ENCODE results near the gene IL2RA.
"Not testable (repeated sequence)": the region's sequence is repeated elsewhere in the genome, so short reads cannot be mapped to it uniquely, and the experiment has no call there.

IL2RA gene

DNA sequence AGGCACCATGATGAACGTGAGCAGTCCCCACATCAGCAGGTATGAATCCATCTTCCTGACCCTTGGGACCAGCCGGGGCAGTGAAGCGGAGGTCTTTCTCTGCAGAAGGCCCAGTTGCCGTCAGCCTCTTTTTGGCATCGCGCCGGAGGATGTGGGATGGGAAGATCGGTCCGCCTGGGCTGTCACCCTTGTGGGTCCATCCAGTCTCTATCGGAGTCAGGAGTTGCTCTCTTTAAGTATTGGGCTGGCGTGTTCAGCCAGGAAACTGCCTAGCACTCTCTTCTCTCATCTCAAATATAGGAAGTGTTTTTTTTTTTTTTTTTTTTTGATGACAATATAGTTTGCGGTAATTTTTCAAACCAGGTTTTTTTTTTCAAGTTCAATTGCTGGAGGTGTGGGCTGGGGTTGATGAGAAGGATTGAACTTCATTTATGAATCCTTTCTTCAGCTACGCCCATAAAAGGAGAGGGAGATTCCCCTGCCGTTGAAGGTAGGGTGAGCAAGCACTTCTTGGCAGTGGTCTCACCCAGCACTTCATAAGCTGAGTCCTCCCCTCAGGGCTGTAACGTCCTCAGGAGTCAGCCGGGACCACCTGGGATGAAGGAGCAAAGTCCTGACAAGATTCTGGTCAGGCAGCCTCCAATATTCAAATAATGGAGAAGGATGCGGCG is at the start of gene IL2RA:
IL2RA (minus strand) TSS at position 267 of the 671 bp plus-strand sequence; CDS start at position 51, 216 bp downstream.
- peak; percentile 69 for DNase-seq

DNA sequence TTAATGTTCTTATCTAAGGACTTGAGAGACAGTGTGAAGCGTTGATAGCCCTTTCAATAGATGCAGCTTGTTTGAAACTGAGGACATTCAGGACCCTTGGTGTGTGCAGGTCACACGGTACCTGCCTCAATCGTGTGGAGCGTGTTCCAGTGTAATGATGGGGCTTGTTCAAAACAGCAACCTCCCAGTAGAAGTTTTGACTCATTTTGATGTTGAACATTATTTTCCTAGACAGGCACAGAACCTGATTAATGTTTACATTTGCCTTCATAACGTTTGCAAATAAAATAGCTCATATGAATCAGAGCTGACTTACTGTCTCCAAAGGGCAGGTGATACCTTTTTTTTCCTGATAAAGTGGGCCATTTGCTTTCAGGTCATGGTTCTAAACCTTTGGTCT is 48.0 kb upstream of the IL2RA start:
- DNase-seq, result no peak

- no peak for DNase-seq
These were observed 47.2 kb upstream of the IL2RA start for GRCh38 chr10:6109444-6109775.

- no peak for DNase-seq
These were observed 46.7 kb upstream of the IL2RA start for GRCh38 chr10:6108631-6109443.

DNA sequence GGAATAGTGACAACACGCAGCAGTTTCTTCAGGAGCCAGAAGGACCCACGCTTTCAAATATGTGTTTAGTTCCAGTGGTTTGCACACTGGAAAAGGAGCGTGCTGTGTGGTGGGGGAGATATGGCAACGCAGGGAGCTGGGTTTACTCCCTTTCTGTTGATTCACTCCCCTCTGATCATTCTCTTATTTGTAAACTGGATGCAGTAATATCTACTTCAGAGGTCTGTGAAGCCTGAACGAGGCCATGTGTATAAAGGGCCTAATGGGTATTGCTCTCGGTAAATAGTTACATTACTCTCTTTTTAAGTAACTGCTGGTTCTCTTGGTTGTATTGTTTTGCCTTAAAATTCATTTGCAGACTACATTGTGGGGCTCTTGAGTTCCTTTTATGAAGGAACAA is 45.9 kb upstream of the IL2RA start:
- DNase-seq, result no peak

GRCh38 chr10:6107616-6108015 is 45.4 kb upstream of the IL2RA start:
- DNase-seq, result not testable (repeated sequence)

GRCh38 chr10:6103591-6103990 is 41.4 kb upstream of the IL2RA start:
- no peak for DNase-seq

- no peak for DNase-seq
These were observed 40.0 kb upstream of the IL2RA start for GRCh38 chr10:6102128-6102527.

- DNase-seq, result no peak
These were observed 39.0 kb upstream of the IL2RA start for GRCh38 chr10:6101181-6101580.

DNA sequence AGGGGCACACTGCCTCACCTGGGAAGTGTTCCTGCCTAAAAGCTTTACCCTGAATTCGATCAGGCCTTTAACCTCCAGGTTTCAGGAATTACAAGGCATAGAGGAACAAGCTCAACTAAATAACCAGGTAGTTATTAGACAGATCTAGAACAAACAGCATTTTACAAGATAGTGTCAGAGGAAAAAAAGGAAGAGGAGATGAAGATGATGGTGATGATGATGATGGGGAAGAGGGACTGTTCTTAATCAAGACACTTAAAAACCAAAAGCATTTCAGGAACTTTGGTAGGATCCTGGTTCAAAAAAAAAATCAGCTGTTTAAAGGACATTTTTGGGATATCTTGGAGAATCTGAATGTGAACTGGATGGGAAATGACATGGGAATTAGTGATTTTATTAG is 38.2 kb upstream of the IL2RA start:
- DNase-seq, result no peak

DNA sequence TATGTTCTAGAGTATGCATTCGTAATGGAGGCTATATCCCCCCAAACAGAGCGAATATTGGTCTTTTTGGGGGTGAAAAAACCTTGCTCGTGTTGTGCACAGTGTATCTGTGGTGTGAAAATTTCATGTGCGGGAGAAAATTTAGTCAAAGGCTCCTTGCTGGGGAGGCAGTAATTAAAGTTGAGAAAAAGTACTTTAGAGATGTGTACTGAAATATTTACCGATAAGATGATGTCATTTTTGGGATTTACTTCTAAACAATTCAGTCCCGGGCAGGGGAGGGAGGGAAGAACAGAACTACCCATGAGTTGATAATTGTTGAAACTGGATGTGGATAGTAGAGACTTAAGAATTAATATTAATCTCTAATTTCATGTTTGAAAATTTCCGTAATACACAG is 36.0 kb upstream of the IL2RA start:
- DNase-seq, result no peak

DNA sequence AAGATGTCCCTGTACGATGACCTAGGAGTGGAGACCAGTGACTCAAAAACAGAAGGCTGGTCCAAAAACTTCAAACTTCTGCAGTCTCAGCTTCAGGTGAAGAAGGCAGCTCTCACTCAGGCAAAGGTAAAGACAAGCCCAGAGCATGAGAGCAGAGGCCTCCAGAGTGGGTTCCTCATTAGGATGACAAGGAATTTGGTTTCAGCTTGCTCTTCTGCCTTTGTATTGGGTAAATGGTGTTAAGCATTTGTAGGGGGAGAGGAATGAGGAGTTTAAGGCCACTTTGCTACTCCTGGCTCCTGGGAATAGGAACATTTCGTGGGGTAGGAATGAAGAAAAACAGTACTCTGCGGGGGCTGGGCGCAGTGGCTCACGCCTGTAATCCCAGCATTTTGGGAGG is 34.9 kb upstream of the IL2RA start:
- no peak for DNase-seq

GRCh38 chr10:6095810-6096570 is 33.8 kb upstream of the IL2RA start:
- no peak for DNase-seq

GRCh38 chr10:6092731-6093130 is 30.6 kb upstream of the IL2RA start:
- no peak for DNase-seq

DNA sequence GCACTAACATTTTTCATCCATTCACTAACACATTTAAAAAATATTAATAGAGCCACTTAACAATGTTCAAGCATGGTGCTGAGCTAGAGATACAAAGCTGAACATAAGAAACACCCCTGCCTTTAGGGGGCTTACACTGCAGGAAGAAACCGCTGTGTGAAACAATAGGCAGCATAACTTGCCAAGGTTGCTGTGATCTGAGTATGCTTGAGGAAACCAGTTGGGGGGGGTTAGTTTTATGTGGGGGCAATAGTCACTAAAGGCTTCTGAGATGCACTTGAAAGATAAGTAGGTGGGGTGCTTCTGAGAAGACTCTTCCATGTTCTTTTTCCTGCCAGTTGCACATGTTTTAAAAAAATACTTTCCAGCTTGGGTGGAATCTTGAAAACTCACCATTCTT is 29.5 kb upstream of the IL2RA start:
- DNase-seq, result no peak

- no peak for DNase-seq
These were observed 27.4 kb upstream of the IL2RA start for GRCh38 chr10:6089334-6090219.

GRCh38 chr10:6088721-6089333 is 26.7 kb upstream of the IL2RA start, which contains the start of gene RBM17:
Gene RBM17, plus strand, starts transcription at chr10:6089034. Its CDS starts 8,032 bp downstream, at chr10:6097066.
- peak; percentile 97 for DNase-seq

DNA sequence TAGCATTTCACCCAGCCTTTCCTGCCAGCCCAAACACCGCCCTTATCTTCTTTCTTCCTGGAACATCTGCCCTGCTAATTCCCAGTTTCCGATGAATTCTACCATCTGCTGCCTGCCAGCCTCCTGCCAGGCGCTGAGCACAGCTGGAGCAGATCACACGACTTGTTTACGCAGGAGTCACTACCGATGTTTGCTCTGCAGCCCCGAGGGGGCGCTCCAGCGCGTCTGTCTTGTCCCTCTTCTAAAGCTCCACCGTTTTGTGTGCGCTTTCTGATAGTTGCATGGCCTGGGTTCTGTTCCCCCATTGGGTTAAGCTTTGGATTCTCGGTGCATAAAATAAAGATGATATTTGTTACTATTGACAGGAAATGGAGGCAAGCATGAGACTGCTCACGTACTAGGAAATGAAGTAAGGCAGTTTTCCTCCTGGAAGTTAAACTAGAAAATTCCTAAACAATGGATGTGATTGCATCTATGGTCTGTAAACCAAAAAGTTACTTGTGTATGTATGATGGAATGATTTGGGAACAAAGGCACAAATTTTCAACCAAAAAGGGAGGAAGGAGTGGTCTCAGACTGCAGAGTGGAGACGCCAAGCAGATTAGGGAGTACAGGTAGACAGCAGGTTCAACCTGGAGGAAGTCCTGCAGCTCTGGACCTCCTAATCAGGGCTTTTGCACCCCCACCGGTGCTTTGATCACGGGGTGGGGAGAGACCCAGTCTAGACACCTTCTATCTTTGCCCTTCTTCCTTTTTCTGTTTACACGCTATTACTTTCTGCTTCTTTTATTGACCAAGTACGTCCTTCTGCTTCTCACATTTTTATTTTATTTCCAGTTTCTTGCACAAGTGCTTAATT is 24.4 kb upstream of the IL2RA start:
- DNase-seq, result peak; percentile 82

- peak; percentile 43 for DNase-seq
These were observed 21.6 kb upstream of the IL2RA start for GRCh38 chr10:6083523-6084475.

Measured in stimulated activated CD4-positive, alpha-beta T cell treated with anti-CD3 and anti-CD28 coated beads, Interleukin-12 subunit alpha, Interleukin-12 subunit beta, amount 100 ng/mL, for 4 hours (primary cell).